ENCODE results near the gene CCDC88A.
"Not testable (repeated sequence)": the region's sequence is repeated elsewhere in the genome, so short reads cannot be mapped to it uniquely, and the experiment has no call there.

CCDC88A gene

DNA sequence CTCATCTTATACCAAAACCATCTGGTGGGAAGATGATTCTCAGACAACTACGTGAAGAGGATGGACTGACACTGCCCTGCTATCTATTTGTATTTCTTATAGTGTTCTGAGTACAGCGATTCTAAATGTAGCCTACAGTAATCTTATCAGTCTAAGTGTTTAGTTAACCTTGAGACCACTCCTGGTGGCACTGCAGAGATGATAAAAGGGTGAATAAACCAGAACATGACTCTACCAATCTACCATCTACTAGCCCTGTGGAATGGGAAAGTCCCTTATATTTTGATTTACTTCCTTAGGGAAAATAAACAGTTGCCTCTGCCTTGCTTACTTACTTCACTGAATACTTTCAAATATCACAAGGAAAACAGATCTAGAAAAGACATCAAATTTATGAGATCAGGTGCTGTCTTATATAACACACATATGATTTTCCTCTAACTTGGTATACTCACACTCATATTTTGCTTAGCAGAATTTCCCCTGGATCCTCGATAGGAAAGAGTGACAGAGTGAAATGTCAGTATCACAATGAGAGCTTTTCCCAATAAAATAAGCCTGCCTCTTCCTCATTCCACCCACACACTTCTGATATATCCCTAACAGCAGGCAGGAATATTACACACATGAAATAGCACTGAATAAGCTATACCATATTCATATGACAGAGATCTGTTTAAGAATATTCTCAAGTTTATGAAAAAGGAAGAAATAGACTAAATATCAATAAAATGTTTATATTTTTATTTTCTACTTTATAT lies 92.0 kb downstream of the CCDC88A start:
- in situ Hi-C loops (cut with HindIII; ENCODE audit: low sequenced_read_pairs) = no loop called here

- in situ Hi-C loops (cut with HindIII; ENCODE audit: low sequenced_read_pairs) = no loop called here
Measured at GRCh38 chr2:55314985-55315384, 104.7 kb downstream of the CCDC88A start.

DNA sequence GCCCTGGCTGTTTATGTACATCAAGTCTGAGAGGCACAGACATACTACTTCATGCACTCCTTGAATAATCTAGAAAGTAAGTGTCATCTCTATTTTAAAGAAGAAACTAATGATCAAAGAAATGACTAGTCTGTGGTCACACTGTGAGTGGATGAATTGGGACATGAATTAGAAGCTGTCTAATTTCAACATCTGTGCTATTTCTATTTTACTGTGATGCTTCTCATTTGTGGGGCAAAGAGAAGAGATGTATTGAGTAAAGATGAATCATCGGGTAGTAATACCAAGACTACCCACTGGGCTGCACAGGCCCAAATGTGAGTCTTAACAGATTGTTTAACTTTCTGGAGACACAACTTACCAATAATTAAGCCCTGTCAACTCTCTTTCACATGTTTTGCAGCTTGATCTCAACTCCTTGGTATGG lies 108.2 kb downstream of the CCDC88A start:
- in situ Hi-C loops (cut with HindIII; ENCODE audit: low sequenced_read_pairs) = no loop called here

DNA sequence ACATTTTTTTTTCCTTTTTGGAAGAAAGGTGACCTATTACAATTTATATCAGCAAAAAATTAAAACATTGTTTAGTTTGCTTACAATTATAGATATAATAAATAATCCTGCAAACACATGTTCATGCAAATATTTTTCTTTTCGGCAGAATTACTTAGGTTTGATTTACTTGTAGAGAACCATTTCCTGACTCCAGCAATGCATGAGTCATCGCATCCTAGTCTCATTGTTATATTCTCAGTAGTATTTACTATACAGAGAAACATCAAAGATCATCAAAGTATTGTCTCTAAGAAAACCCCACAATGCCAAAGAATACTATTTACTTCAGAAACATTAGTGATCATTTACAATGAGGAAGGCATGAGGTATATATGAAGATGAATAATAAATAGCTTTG lies 110.2 kb downstream of the CCDC88A start:
- in situ Hi-C loops (cut with HindIII; ENCODE audit: low sequenced_read_pairs) = no loop called here

DNA sequence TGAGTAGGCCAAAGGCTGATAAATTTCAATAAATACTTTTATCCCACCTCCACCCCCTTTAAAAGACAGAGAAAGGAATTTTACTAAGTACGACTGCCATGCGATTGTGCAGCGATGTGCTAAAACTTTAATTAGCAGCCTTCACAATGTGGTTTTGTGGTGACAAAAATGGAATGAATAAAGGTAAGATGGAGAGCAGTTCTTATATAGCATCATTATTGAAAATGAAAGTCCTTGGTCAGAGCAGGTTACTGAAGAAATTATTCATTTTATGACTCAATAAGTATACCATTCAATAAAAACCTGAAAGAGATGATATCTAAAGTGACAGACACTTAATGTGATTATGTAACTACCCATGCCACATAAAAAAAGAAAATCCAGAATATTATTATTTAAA lies 117.4 kb downstream of the CCDC88A start:
- in situ Hi-C loops (cut with HindIII; ENCODE audit: low sequenced_read_pairs) = no loop called here

DNA sequence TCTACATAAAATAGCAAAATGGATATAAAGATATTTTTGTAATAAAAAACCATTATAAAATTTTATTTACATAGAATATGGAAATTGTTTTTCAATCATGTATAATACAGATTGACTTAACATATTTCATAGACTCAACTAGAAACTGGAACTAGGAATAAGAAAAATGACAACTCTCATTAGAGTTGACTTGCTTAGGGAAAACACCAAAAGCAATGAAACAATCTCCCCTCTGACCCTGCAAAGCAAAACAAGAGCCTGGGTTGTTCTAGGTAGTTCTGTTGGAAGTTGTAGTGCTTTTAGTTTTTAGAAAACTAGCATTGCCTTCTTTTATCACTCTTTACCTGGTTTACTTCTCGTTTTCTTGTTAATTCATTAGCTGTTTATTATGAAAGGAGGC lies 118.4 kb downstream of the CCDC88A start:
- in situ Hi-C loops (cut with HindIII; ENCODE audit: low sequenced_read_pairs) = no loop called here

GRCh38 chr2:55296393-55296792 lies 123.3 kb downstream of the CCDC88A start:
- in situ Hi-C loops (cut with HindIII; ENCODE audit: low sequenced_read_pairs) = no loop called here

DNA sequence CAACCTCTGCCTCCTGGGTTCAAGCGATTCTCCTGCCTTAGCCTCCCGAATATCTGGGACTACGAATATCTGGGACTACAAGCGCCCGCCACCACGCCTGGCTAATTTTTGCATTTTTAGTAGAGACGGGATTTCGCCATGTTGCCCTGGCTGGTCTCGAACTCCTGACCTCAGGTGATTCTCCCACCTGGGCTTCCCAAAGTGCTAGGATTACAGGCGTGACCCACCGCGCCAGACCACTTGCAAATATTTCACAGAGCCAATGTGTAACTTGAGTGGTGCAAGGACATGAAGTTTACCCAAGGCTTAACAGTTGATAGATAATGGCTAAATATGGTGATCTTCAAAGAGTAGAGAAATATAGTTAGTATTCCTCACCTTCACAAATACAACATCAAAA lies 136.6 kb downstream of the CCDC88A start:
- in situ Hi-C loops (cut with HindIII; ENCODE audit: low sequenced_read_pairs) = no loop called here

DNA sequence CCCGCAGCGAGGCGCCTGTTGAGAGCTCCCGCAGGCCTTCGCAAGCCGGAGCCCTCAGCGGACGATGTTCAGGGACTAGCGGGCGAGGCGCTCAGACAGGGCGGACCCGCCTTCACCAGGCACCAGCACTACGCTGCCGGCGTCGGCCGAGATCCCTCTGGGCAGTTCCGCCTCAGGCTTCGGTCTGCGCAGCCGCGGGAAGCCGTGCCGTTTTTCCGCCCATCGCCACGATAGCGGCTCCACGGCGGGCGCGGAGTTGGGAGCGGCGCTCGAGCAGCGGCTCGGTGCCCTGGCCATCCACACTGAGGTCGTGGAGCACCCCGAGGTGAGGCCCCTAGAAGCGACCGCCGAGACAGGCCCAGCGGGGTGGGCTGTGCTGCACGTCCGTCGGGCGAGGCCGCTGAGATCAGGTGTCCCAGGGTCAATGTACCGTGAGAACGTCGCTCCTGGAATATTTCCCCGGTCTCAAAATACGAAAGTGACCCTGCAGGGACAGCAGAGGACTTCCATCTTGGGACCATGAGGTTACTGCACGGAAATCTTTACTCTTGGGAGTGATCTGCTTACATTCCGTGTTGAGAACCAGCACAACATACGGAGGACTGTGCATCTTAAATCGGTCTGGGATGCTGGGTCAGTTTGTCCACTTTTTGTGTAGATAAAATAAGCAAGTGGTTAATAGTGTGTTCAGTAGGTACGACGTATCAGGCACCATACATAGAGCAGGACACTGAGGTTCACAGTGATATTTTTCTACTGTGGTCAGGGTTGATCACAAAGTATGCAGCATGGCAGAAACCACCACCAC lies 137.3 kb downstream of the CCDC88A start:
- in situ Hi-C loops (cut with HindIII; ENCODE audit: low sequenced_read_pairs) = no loop called here

DNA sequence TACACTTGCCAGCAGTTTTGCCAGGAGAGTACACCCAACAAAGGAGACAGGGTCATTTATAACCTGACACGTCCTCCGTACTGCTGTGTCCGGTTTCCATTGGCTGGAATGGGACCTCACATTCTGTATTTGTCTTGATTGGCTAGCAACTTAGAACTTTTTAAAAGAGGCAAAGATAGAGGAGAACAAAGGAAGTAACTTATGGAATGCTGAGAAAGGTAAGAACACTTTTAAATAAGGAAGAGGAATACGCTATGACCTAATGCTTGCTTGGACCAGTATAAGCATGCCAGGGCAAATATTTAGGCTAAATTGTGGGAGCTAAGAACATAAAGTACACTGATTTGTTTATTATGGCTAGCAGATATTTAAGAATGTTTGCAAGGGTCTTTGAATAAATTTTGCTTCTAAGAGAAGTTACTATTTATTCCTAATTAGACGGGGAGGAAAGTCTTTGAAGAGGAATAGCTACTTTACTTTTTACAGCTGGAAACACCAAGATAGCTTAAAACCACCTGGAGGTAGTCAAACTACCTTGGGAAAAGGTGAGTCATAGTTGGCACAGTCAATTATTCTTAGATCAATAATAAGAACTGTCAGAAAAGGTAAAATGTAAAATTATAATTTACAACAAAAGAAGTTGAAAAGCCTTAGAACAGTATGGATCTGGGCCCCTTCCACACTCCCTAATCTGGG lies 138.7 kb downstream of the CCDC88A start:
- in situ Hi-C loops (cut with HindIII; ENCODE audit: low sequenced_read_pairs) = not testable (repeated sequence)

DNA sequence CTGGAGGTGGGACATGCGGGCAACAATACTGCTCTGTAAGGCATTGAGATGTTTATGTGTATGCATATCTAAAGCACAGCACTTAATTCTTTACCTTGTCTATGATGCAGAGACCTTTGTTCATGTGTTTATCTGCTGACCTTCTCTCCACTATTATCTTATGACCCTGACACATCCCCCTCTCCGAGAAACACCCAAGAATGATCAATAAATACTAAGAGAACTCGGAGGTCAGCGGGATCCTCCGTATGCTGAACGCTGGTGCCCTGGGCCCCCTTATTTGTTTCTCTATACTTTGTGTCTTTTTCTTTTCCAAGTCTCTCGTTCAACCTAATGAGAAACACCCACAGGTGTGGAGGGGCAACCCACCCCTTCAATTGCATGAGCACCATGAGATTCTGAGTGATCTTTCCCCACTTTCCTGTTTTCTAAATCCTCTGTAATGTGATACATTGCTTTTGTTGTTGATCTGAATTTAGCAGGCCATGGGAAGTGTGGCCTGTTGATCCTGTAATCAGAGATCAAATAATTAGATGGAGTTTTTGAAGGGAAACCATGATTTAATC lies 139.7 kb downstream of the CCDC88A start:
- in situ Hi-C loops (cut with HindIII; ENCODE audit: low sequenced_read_pairs) = not testable (repeated sequence)

DNA sequence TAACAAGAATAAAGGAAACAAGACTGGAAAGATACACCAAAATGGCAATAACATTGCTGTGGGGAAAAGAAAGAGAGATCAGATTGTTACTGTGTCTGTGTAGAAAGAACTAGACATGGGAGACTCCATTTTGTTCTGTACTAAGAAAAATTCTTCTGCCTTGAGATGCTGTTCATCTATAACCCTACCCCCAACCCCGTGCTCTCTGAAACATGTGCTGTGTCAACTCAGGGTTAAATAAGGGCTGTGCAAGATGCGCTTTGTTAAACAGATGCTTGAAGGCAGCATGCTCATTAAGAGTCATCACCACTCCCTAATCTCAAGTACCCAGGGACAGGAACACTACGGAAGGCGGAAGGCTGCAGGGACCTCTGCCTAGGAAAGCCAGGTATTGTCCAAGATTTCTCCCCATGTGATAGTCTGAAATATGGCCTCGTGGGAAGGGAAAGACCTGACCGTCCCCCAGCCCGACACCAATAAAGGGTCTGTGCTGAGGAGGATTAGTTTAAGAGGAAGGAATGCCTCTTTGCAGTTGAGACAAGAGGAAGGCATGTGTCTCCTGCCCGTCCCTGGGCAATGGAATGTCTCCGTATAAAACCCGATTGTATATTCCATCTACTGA lies 140.3 kb downstream of the CCDC88A start:
- in situ Hi-C loops (cut with HindIII; ENCODE audit: low sequenced_read_pairs) = not testable (repeated sequence)

DNA sequence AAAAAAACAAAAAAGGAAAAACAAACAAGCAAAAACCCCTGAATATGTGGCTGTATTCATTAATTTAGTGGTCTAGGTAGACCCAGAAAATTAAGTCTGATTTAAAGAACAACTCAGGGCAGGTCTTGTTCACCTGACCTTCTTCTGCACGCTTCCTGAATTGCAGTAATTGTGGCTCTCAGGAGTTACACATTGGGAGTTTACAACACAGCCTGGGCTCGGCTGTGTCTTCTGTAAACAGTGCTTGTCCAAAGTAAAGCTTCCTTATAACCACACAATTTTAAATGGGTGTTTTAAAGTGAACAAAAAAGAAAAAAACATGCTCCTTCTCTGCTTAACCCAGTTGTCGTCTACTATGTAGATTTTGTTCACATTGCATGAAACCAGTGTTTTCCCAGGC lies 142.3 kb downstream of the CCDC88A start:
- in situ Hi-C loops (cut with HindIII; ENCODE audit: low sequenced_read_pairs) = no loop called here

GRCh38 chr2:55274346-55274745 lies 145.3 kb downstream of the CCDC88A start:
- in situ Hi-C loops (cut with HindIII; ENCODE audit: low sequenced_read_pairs) = not testable (repeated sequence)

DNA sequence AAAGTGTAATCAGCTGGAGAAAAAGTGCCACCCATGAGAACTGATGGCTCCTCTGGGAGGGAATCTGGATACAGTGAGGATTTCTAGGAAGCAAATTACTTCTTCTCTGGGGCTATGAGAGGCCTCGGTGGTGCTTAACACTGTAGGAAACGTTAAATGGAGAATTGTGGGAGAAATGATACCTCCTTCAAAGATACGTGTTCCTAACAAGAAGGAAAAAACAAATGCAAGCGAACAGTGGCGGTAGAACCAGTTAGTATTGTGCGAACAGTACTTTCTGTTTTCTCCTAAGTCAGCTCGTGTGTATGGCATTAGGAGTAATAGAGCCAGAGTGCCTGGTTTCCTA lies 150.0 kb downstream of the CCDC88A start:
- in situ Hi-C loops (cut with HindIII; ENCODE audit: low sequenced_read_pairs) = no loop called here

DNA sequence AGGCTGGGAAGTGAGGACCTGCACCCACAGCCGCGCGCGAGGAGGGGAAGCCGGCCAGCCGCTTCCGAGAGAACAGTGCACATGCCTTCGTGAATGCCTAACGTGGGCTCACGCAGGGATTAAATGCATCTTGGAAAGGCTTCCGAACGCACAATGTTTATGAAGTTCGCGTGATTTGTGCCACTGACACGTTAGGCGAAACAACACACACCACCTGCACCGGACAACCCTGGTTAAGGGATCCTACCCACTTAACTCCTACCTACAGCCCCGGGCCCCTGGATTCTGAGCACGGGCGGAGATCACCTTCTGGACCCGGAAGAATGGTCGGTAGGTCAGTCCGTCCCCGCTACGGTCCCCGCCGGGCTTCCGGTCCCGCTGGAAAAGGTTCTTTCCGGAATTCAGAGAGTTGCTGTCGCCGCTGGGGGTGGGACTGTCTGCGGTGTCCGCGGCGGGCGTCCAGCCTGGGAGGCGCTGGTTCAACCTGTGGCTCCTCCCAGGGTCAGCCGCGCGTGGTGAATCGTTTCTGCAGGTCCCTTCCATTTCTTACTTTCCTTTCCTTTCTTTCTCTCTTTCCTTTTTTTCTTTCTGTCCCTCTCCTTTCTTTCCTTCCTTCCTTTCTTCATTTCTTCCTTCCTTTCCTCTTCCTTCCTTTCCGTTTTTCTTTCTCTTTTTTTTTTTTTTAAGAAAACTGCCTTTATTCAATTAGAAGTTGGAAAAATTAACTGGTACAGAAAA lies 150.6 kb downstream of the CCDC88A start, which contains the start of gene MTIF2:
TSS of gene MTIF2 (minus strand) at position 325 of the 738 bp plus-strand sequence. CDS start 5,373 bp downstream, outside the sequence.
- in situ Hi-C loops (cut with HindIII; ENCODE audit: low sequenced_read_pairs) = no loop called here

DNA sequence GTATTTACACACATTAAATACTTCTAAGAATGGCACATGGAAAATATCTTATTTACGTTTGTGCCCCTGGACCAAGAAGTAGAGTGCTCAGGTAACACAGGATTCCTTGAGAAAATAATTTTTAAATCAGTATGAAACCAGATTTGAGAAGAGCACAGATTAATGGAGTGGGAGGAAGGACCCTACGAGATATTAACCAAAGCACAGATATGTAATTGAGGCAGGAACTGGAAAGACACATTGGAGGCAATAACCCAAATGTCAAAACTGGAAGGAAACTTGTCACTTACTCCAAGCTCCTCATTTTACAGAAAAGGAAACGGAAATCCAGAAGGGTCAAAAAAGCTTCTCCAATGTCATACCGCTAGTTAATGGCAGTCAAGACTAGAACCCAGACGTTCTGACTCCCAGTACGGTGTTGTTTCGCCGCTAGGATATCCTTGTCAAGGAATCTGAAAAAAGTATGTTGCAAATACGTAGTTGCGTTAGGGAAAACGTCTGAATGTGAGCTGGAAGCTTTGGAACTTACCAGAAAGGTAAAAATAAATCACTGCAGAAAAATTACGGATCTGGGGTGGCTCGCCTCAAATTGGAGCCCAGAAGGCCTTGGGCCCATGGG lies 151.3 kb downstream of the CCDC88A start:
- in situ Hi-C loops (cut with HindIII; ENCODE audit: low sequenced_read_pairs) = no loop called here

DNA sequence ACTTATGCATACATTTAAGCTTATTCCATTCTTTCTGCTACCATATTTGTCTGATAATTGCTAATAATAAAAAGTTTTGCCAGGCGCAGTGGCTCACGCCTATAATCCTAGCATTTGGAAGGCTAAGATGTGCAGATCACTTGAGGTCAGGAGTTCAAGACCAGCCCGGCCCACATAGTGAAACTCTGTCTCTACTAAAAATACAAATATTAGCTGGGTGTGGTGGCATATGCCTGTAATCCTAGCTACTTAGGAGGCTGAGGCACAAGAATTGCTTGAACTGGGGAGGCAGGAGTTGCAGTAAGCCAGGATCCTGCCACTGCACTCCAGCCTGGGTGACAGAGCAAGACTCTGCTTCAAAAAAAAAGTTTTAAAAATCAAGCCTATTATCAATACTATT lies 160.1 kb downstream of the CCDC88A start:
- in situ Hi-C loops (cut with HindIII; ENCODE audit: low sequenced_read_pairs) = not testable (repeated sequence)

- in situ Hi-C loops (cut with HindIII; ENCODE audit: low sequenced_read_pairs) = no loop called here
Measured at GRCh38 chr2:55252832-55253231, 166.8 kb downstream of the CCDC88A start.

DNA sequence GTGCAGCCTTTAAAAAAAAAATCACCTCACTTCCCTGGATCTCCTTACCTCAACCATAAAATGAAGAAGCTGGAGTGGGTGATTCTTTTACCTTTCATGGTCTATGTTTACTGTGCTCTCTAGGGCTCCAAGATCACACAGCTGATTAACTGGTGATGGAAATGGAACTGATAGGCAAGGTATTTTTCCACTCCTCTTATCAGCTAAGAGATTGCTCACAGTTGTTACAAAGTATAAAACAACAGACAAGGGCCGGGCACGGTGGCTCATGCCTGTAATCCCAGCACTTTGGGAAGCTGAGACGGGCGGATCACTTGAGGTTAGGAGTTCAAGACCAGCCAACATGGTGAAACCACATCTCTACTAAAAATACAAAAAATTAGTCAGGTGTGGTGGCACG lies 172.6 kb downstream of the CCDC88A start:
- in situ Hi-C loops (cut with HindIII; ENCODE audit: low sequenced_read_pairs) = no loop called here

Measured in endothelial cell of hepatic sinusoid (primary cell).